Fibroblast of lung (primary cell): ENCODE data around the gene PLPP7. TPM values are rescaled to one million over a fixed set of nuclear protein-coding genes. Genes with fewer than 3 reads are reported as not detected.
A peak's percentile ranks its signal among the peaks of the same experiment; 100 is the strongest.

Source experiments
- DNase-seq, 2 donors: peaks; one replicate each; pipeline versions ENCODE4 v3.0.0 to v3.0.0-alpha.2; 2010; ENCODE audit warnings: low read depth in 2 of 2
- H2AFZ ChIP-seq: 2 replicates; pipeline ENCODE4 v1.5.1; 2012; ENCODE audit warnings: low read length, control low read depth, inconsistent platforms
- H3K27ac ChIP-seq: 2 replicates; pipeline ENCODE4 v1.5.1; 2011; ENCODE audit warnings: low read length, control low read depth; ENCODE audit not compliant: insufficient read depth
- H3K27me3 ChIP-seq: 2 replicates; pipeline ENCODE4 v1.5.1; 2011; ENCODE audit warnings: mild to moderate bottlenecking, low read length; ENCODE audit not compliant: control insufficient read depth, insufficient read depth
- H3K36me3 ChIP-seq: 2 replicates; pipeline ENCODE4 v1.5.1; 2011; ENCODE audit warnings: low read length; ENCODE audit not compliant: control insufficient read depth, insufficient read depth
- H3K4me1 ChIP-seq: 2 replicates; pipeline ENCODE4 v1.5.1; 2011; ENCODE audit warnings: low read length; ENCODE audit not compliant: control insufficient read depth, insufficient read depth; ENCODE audit errors: extremely low read depth
- H3K4me2 ChIP-seq: 2 replicates; pipeline ENCODE4 v1.5.1; 2011; ENCODE audit warnings: low read length, control low read depth; ENCODE audit not compliant: insufficient read depth; ENCODE audit errors: extremely low read depth
- H3K4me3 ChIP-seq, 4 experiments: fragments of 200-600 bp in 1 of 4; sonication (generic) in 1 of 4; replicated peaks in 1 of 4; 2 replicates each; pipeline ENCODE4 v1.5.1; 2011 to 2016; ENCODE audit warnings: low read length in 4 of 4, low read depth in 3 of 4, mild to moderate bottlenecking in 3 of 4, control low read depth in 2 of 4, inconsistent platforms in 1 of 4, mixed read lengths in 1 of 4; ENCODE audit not compliant: insufficient read depth in 1 of 4; ENCODE audit errors: control extremely low read depth in 1 of 4
- H3K79me2 ChIP-seq: 2 replicates; pipeline ENCODE4 v1.5.1; 2012; ENCODE audit warnings: mild to moderate bottlenecking, low read length, inconsistent platforms; ENCODE audit not compliant: control insufficient read depth, insufficient read depth
- H3K9ac ChIP-seq: 2 replicates; pipeline ENCODE4 v1.5.1; 2011; ENCODE audit warnings: mild to moderate bottlenecking, low read length, control low read depth; ENCODE audit not compliant: insufficient read depth
- H3K9me3 ChIP-seq: 2 replicates; pipeline ENCODE4 v1.5.1; 2012; ENCODE audit warnings: low read depth, low read length; ENCODE audit not compliant: control insufficient read depth, insufficient read depth
- H4K20me1 ChIP-seq: 2 replicates; pipeline ENCODE4 v1.5.1; 2011; ENCODE audit warnings: low read length; ENCODE audit not compliant: control insufficient read depth, insufficient read depth; ENCODE audit errors: extremely low read depth
- EZH2 ChIP-seq: IDR thresholded peaks from 2 replicates; pipeline ENCODE4 v1.5.1; 2012; ENCODE audit warnings: low read length, control low read depth, mild to moderate bottlenecking; ENCODE audit errors: missing control alignments
- polyA plus RNA-seq, 2 donors: library from polyadenylated mRNA; depleted of rRNA in 1 of 2; stranded (reverse) in 1 of 2; unstranded in 1 of 2; fragments of >200 nt; gene quantifications; 2 replicates each; pipeline ENCODE4 v1.2.1, GENCODE V29; 2011 to 2012; ENCODE audit warnings: missing spikeins in 1 of 2
- total RNA-seq: library from RNA; depleted of rRNA; stranded (reverse); fragments of >200 nt; gene quantifications from 2 replicates; pipeline ENCODE4 v1.2.1, GENCODE V29; 2014
- TF ChIP-seq, protein P1 (sequence below), 2 donors: IDR thresholded peaks in 1 of 2; conservative IDR thresholded peaks in 1 of 2; 1 replicate in 1 of 2; 2 replicates in 1 of 2; pipeline ENCODE4 v1.5.1; 2011 to 2012; ENCODE audit warnings: low read length in 2 of 2, control low read depth in 1 of 2, inconsistent platforms in 1 of 2, low read depth in 1 of 2, mild to moderate bottlenecking in 1 of 2

Gene PLPP7
- total and polyA plus RNA-seq, 2 donors (not counting 1 experiment from before 2014, with no cell fraction given): 3.0 to 9.4 TPM

- Histone ChIP-seq H3K79me2 (no peaks in the 10 kb centered on the region), H3K9ac (peak overlapping the region; percentile 76), H3K9me3 (no peaks in the 10 kb centered on the region), H2AFZ (peak overlapping the region; percentile 86), H3K36me3 (no peaks in the 10 kb centered on the region), H3K4me2 (peak overlapping the region; percentile 88), H3K4me1 (peaks cover 2% of the 10 kb centered on the region), H3K4me3 (peak overlapping the region; percentile 30 to 59 (median 50)), H3K27me3 (no peaks in the 10 kb centered on the region), H3K27ac (peak overlapping the region; percentile 80), H4K20me1 (no peaks in the 10 kb centered on the region)
- DNase-seq: no peak
- TF ChIP-seq, protein P1, sequence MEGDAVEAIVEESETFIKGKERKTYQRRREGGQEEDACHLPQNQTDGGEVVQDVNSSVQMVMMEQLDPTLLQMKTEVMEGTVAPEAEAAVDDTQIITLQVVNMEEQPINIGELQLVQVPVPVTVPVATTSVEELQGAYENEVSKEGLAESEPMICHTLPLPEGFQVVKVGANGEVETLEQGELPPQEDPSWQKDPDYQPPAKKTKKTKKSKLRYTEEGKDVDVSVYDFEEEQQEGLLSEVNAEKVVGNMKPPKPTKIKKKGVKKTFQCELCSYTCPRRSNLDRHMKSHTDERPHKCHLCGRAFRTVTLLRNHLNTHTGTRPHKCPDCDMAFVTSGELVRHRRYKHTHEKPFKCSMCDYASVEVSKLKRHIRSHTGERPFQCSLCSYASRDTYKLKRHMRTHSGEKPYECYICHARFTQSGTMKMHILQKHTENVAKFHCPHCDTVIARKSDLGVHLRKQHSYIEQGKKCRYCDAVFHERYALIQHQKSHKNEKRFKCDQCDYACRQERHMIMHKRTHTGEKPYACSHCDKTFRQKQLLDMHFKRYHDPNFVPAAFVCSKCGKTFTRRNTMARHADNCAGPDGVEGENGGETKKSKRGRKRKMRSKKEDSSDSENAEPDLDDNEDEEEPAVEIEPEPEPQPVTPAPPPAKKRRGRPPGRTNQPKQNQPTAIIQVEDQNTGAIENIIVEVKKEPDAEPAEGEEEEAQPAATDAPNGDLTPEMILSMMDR (conservative IDR thresholded peaks at IDR 0.05 in 1 of 2, IDR thresholded peaks at IDR 0.05 in 1 of 2; ENCODE audit: low read depth in 1 of 2, low read length in 2 of 2): no peak
- TF ChIP-seq EZH2: no peak
Observed at GRCh38 chr9:131290036-131290766, 678 bp downstream of the PLPP7 start.

GRCh38 chr9:131290767-131291370, 1.3 kb downstream of the PLPP7 start:
- Histone ChIP-seq H3K9me3 (no peaks in the 10 kb centered on the region), H4K20me1 (no peaks in the 10 kb centered on the region), H3K27ac (no peak overlapping the region), H3K9ac (peak overlapping the region; percentile 76), H2AFZ (peak overlapping the region; percentile 86), H3K36me3 (no peaks in the 10 kb centered on the region), H3K79me2 (no peaks in the 10 kb centered on the region), H3K4me3 (peak overlapping the region in 3 of 4 experiments; percentile 50 to 59 (median 51)), H3K4me1 (peaks cover 2% of the 10 kb centered on the region), H3K27me3 (no peaks in the 10 kb centered on the region), H3K4me2 (peak overlapping the region; percentile 88)
- TF ChIP-seq, protein P1 (conservative IDR thresholded peaks at IDR 0.05 in 1 of 2, IDR thresholded peaks at IDR 0.05 in 1 of 2; ENCODE audit: low read depth in 1 of 2, low read length in 2 of 2): no peak
- no peak for TF ChIP-seq EZH2
- DNase-seq: no peak

GRCh38 chr9:131291795-131292315, 2.3 kb downstream of the PLPP7 start:
- no peak overlapping the region for H3K27ac ChIP-seq
- H3K27me3 ChIP-seq: no peaks in the 10 kb centered on the region
- DNase-seq: no peak
- H3K36me3 ChIP-seq: no peaks in the 10 kb centered on the region
- H2AFZ ChIP-seq: no peak overlapping the region
- H3K79me2 ChIP-seq: no peaks in the 10 kb centered on the region
- H3K4me2 ChIP-seq: no peak overlapping the region
- H3K9ac ChIP-seq: no peak overlapping the region
- H3K9me3 ChIP-seq: no peaks in the 10 kb centered on the region
- no peak overlapping the region for H3K4me3 ChIP-seq
- H3K4me1 ChIP-seq: peaks cover 2% of the 10 kb centered on the region
- TF ChIP-seq, protein P1 (conservative IDR thresholded peaks at IDR 0.05 in 1 of 2, IDR thresholded peaks at IDR 0.05 in 1 of 2; ENCODE audit: low read depth in 1 of 2, low read length in 2 of 2): no peak
- TF ChIP-seq EZH2: no peak
- H4K20me1 ChIP-seq: no peaks in the 10 kb centered on the region
